Testis (tissue), 2 donors: Measurements from ENCODE around the gene CTSG.

ENCODE experiments used
- POLR2A ChIP-seq: fragments of 450-650 bp; IDR thresholded peaks from one replicate; pipeline ENCODE4 v1.6.1; 2017; ENCODE audit warnings: antibody characterized with exemption, mild to moderate bottlenecking, moderate library complexity
- TF ChIP-seq, protein P1 (sequence below), 3 experiments: fragments of 450-650 bp in 2 of 3; fragments of 200-600 bp in 1 of 3; sonication (generic) in 1 of 3; IDR thresholded peaks; one replicate each; pipeline ENCODE4 v1.5.1; 2016 to 2019; ENCODE audit warnings: antibody characterized with exemption in 3 of 3, mild to moderate bottlenecking in 2 of 3, moderate library complexity in 1 of 3

DNA sequence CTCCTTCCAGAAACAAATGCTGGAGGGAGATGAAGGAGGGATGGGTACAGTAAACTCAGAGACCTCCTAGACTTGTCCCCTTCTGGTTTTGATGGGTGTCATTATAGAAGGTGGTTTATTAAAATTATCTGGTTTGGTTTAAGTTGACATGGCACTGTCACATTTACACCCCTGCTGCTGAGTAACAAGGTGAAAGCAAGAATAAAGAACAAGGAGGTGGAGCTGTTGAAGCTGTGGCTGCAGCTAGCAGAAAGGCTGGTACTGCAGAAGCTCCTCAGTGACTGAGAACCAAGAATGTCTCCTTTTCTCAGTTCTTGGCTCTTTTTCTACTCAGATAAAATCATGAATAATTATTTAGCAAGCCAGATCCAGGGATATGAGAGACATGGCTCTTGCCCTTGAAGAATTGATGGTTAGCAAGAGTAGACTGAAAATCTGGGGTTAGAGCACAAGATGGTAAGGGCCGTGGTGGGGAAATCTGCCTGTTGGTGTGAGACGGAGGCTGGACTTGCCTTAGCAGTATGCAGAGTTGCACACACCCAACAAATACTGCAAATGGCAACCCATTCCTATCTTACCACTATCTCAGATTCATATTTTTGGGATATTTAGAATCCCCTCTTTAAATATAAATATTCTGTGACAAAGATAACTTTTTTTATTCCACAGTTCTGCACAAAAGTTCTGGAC lies 33.8 kb upstream of the CTSG start, which contains the start of gene GZMH:
- TF ChIP-seq POLR2A = no peak
- TF ChIP-seq, protein P1, sequence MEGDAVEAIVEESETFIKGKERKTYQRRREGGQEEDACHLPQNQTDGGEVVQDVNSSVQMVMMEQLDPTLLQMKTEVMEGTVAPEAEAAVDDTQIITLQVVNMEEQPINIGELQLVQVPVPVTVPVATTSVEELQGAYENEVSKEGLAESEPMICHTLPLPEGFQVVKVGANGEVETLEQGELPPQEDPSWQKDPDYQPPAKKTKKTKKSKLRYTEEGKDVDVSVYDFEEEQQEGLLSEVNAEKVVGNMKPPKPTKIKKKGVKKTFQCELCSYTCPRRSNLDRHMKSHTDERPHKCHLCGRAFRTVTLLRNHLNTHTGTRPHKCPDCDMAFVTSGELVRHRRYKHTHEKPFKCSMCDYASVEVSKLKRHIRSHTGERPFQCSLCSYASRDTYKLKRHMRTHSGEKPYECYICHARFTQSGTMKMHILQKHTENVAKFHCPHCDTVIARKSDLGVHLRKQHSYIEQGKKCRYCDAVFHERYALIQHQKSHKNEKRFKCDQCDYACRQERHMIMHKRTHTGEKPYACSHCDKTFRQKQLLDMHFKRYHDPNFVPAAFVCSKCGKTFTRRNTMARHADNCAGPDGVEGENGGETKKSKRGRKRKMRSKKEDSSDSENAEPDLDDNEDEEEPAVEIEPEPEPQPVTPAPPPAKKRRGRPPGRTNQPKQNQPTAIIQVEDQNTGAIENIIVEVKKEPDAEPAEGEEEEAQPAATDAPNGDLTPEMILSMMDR (IDR thresholded peaks at IDR 0.05) = no peak
